Urothelium cell line (cell line): ENCODE results near the gene KDM5B.
"Not testable (repeated sequence)": the region's sequence is repeated elsewhere in the genome, so short reads cannot be mapped to it uniquely, and the experiment has no call there.

Experiments
- DNase-seq: peaks from one replicate; pipeline ENCODE4 v3.0.0; 2011; ENCODE audit warnings: low spot score, mixed read lengths
- FAIRE-seq: peaks from 2 replicates; lab custom pipeline; 2011; peaks lifted over from hg19 to GRCh38; lab: Jason Lieb, UNC

Gene KDM5B

DNA sequence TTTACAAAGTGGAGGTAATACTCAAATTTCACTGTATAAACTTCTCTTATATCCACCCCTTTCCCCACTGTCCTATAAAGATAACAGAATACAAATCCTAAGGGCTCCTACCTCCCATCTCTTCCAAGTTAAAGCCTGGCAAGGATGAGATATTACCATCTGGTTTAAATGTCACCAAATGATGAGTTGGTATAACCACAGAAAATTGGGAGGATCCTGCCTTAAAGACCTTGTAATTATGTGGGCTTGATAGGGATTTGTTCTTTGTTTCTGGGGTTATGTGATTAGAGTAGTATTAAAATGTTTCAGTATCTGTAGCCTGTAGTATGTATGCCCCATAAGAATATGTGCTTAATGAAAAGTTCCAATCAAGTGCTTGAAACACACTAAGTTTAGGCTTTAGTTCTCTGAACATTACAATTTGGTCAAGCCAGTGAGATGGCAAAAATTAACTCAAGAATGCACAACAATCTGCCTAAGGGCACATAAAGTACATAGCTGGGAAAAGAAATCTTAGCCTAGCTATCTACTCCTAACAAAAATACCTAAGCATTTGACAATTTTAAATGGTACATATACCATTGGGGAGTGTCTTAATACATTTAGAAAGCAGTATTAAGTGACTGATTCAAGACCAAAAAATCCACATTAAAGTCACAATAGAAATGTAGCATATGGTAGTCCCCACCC is 14.0 kb downstream of the KDM5B start:
- FAIRE-seq (no peak), DNase-seq (no peak)

DNA sequence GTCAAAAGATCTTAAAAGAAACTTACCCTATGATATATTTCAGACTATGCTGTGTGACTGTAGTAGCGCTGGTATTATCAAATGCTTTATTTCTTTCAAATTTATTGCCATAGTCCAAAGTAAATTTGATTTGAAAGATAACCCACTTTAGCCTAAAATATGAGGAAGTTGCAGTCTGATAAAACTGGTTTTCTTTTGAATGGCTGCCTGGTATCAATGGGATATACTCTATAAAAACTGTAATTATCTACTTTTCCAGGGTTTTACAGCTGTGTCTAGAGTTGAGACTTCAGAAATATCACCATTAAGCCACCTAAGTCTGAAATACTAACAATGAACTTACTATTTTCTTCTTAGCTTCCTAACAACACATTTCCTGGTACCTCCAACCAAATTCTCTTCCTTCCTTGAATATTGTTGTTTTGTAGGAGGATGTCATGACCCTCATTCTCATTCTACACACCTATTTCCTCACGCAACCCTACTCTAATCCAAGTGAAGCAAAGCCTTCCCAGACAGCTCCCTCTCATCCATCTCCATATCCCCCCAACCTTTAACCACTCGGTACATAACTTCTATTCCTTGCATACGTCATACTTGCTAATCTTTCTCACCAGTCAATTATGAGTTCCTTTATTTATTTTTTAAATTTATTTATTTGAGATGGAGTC is 17.0 kb downstream of the KDM5B start:
- no peak for DNase-seq
- no peak for FAIRE-seq

GRCh38 chr1:202788800-202789199 is 19.4 kb downstream of the KDM5B start:
- DNase-seq (no peak), FAIRE-seq (no peak)

- FAIRE-seq = no peak
- DNase-seq = no peak
Observed at GRCh38 chr1:202786804-202787203, 21.4 kb downstream of the KDM5B start.

DNA sequence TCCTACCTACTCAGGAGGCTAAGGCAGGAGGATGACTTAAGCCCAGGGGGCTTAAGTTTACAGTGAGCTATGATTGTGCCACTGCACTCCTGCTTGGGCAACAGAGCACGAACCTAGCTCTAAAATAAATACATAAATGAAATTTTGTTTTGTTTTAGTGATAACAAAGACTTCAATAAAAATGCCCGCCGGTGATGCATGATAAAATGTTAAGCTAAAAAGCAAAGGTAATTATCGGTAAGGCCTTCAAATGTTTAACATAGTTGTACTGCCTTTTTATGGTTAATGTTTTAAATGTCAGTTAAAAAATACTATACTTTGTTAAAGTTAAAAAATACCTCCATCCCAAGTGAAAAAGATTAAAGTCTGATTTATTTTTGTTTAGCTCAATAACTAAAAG is 27.0 kb downstream of the KDM5B start:
- FAIRE-seq = no peak
- DNase-seq = no peak

GRCh38 chr1:202770135-202770534 is 38.1 kb downstream of the KDM5B start:
- DNase-seq (no peak), FAIRE-seq (no peak)

GRCh38 chr1:202765721-202766120 is 42.5 kb downstream of the KDM5B start:
- FAIRE-seq = no peak
- no peak for DNase-seq

DNA sequence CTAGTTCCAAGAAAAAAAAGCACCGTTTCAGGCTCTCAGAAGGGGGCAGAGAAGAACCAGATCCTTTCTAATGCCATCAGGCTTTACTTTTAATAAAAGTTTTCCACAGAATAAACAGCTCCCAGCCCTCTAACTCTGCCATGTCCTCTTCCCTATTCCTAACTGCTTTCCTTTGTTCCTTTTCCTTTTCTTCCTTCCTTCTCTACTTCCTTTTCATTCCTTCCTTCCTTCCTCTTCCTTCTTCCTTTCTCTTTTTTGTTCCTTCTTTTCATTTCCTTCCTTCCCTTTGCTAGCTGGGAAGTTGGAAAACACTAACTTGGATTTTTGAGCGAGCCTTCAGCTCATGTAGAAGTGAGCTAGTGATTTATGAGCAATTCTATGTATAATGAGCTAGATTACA is 46.2 kb downstream of the KDM5B start:
- no peak for DNase-seq
- no peak for FAIRE-seq

- no peak for FAIRE-seq
- no peak for DNase-seq
Observed at GRCh38 chr1:202760589-202760988, 47.6 kb downstream of the KDM5B start.

- DNase-seq = no peak
- FAIRE-seq = no peak
Observed at GRCh38 chr1:202756391-202756790, 51.8 kb downstream of the KDM5B start.

DNA sequence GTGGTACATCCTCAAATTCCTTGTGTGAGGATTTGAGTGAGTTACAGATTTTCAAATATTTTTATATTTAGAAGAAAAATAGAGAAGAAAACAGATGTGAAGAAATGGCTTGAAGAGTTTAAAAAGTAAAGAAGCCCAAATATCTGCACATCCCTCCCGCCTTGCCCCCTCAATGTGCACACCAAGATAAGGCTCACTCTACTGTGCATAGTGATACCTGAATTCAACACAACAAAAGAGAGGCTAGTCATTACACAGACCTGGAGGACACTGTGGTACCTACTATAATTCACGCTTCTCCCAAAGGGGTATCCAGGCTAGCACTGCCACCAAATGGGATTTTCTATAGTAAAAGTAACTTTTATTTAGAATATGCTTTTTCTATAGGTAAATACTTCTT is 53.9 kb downstream of the KDM5B start:
- DNase-seq (no peak), FAIRE-seq (no peak)

GRCh38 chr1:202752774-202753173 is 55.4 kb downstream of the KDM5B start:
- no peak for DNase-seq
- FAIRE-seq = no peak

GRCh38 chr1:202750761-202751160 is 57.5 kb downstream of the KDM5B start:
- FAIRE-seq (no peak), DNase-seq (no peak)

DNA sequence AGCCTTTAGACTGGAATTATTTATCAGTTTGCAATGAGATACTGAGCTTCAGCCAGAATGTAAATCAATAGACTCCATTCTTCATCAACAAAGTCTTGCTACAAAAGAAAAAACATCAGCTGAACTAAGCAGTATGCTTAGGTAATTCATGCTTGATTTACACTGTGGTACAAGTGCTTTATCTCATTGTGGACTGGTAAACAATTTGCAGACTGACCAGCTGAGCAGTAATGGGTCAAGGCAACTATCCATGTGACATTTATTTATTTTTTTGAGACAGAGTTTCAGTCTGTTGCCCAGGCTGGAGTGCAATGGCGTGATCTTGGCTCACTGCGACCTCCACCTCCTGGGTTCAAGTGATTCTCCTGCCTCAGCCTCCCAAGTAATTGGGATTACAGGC is 58.2 kb downstream of the KDM5B start:
- FAIRE-seq (no peak), DNase-seq (no peak)

GRCh38 chr1:202745323-202745888 is 62.8 kb downstream of the KDM5B start:
- FAIRE-seq (no peak), DNase-seq (no peak)

- not testable (repeated sequence) for DNase-seq, FAIRE-seq
Observed at GRCh38 chr1:202744770-202745169, 63.5 kb downstream of the KDM5B start.

- FAIRE-seq (no peak), DNase-seq (no peak)
Observed at GRCh38 chr1:202742496-202742895, 65.7 kb downstream of the KDM5B start.

GRCh38 chr1:202733251-202733650 is 75.0 kb downstream of the KDM5B start:
- FAIRE-seq (no peak), DNase-seq (no peak)

DNA sequence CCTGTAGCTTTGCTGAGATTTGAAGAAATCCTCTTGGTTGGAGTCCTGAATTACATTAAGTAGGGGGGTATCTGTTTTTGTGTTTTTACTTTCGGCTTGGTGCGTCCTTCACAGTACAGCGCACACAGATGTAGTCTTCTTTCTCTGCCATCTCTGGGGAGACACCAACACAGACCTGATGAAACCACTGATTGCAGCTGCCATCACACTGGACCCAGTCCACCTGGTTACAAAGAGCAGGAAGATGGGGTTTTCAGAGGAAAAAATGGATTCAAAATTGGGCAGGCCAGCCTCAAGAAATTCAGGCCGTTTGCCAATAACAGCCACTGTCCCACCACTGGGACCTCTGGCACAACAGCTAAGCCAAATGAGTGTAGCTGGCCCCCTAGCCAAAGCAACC is 79.3 kb downstream of the KDM5B start:
- FAIRE-seq = no peak
- DNase-seq = no peak

DNA sequence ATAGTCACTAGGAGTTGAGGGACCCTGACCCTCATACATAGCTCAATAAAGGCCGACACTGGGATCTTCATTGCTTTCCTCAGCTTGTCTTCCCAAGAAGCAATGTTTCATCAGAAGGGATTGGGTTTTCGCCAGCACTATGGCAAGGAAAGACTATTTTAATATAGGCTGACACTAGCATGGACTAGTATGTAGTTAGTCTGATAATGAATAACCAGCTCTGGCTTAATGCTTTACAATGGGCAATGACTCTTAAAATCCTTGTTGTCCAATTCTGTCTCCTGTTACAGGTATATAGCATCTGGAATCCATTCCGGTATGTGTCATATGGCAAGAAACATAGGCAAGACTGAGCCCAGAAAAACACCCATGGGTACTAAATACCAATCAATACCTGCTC is 82.7 kb downstream of the KDM5B start:
- FAIRE-seq (no peak), DNase-seq (no peak)

- no peak for DNase-seq
- FAIRE-seq = no peak
Observed at GRCh38 chr1:202723708-202724107, 84.5 kb downstream of the KDM5B start.

GRCh38 chr1:202723046-202723445 is 85.2 kb downstream of the KDM5B start:
- not testable (repeated sequence) for DNase-seq, FAIRE-seq
